OCI-LY3 (cell line): ENCODE data around the gene CHST8.

Experiments
- H2AFZ ChIP-seq: fragments of 200-600, 300-600 bp; shearing (Covaris generic); 2 replicates; pipeline ENCODE4 v1.6.0; 2014; ENCODE audit warnings: antibody characterized with exemption, low read depth, low read length
- H3K27ac ChIP-seq: fragments of 200-600, 300-600 bp; sonication (generic); 2 replicates; pipeline ENCODE4 v1.5.1; 2014; ENCODE audit warnings: mild to moderate bottlenecking, low read length, moderate library complexity, mixed read lengths
- H3K27me3 ChIP-seq: fragments of 200-600, 300-600 bp; sonication (generic); 2 replicates; pipeline ENCODE4 v1.6.1; 2014; ENCODE audit warnings: low read depth, low read length, mixed read lengths
- H3K36me3 ChIP-seq: fragments of 200-600, 300-600 bp; sonication (generic); replicated peaks from 2 replicates; pipeline ENCODE3; 2014; ENCODE audit warnings: low read depth, low read length, mixed read lengths
- H3K4me1 ChIP-seq: fragments of 300-600, 200-600 bp; sonication (generic); 2 replicates; pipeline ENCODE4 v1.6.1; 2014; ENCODE audit warnings: low read length, mixed read lengths
- H3K4me2 ChIP-seq: fragments of 200-600, 300-600 bp; sonication (generic); 2 replicates; pipeline ENCODE4 v1.6.1; 2014; ENCODE audit warnings: low read length, mixed read lengths
- H3K4me3 ChIP-seq: fragments of 300-600, 200-600 bp; sonication (generic); 2 replicates; pipeline ENCODE4 v1.5.1; 2014; ENCODE audit warnings: antibody characterized with exemption, mild to moderate bottlenecking, low read length, moderate library complexity
- H3K79me2 ChIP-seq: fragments of 300-600, 200-600 bp; shearing (Covaris generic); 2 replicates; pipeline ENCODE4 v1.6.1; 2014; ENCODE audit warnings: mild to moderate bottlenecking, low read length, mixed read lengths
- H3K9ac ChIP-seq: fragments of 300-600, 200-600 bp; shearing (Covaris generic); 2 replicates; pipeline ENCODE4 v1.6.0; 2014; ENCODE audit warnings: mild to moderate bottlenecking, low read length, moderate library complexity
- H3K9me3 ChIP-seq: fragments of 200-600, 300-600 bp; shearing (Covaris generic); 2 replicates; pipeline ENCODE4 v1.6.1; 2014; ENCODE audit warnings: low read length, mixed read lengths; ENCODE audit not compliant: insufficient read depth
- H4K20me1 ChIP-seq: fragments of 200-600, 300-600 bp; sonication (generic); 2 replicates; pipeline ENCODE4 v1.6.1; 2016; ENCODE audit warnings: low read length, mixed read lengths; ENCODE audit not compliant: insufficient read depth
- EZH2phosphoT487 ChIP-seq: fragments of 200-600 bp; shearing (Covaris generic); IDR thresholded peaks from 2 replicates; pipeline ENCODE4 v1.6.1; 2018; ENCODE audit warnings: antibody characterized with exemption, mixed run types, low read depth
- TF ChIP-seq, protein P1 (sequence below): fragments of 200-600, 300-600 bp; sonication (generic); IDR thresholded peaks from 2 replicates; pipeline ENCODE4 v1.5.1; 2014; ENCODE audit warnings: antibody characterized with exemption, low read length, low read depth

CHST8 gene

GRCh38 chr19:33664744-33665143, 43.0 kb downstream of the CHST8 start:
- Histone ChIP-seq H3K9me3 (no peaks in the 10 kb centered on the region), H3K4me1 (no peaks in the 10 kb centered on the region), H3K4me3 (no peak overlapping the region), H3K9ac (no peak overlapping the region), H3K27me3 (peaks cover 5% of the 10 kb centered on the region; the same call in 1 of the 2 replicates), H2AFZ (no peak overlapping the region), H3K36me3 (no peaks in the 10 kb centered on the region), H4K20me1 (no peaks in the 10 kb centered on the region), H3K27ac (no peak overlapping the region), H3K4me2 (no peak overlapping the region), H3K79me2 (no peaks in the 10 kb centered on the region)
- TF ChIP-seq, protein P1, sequence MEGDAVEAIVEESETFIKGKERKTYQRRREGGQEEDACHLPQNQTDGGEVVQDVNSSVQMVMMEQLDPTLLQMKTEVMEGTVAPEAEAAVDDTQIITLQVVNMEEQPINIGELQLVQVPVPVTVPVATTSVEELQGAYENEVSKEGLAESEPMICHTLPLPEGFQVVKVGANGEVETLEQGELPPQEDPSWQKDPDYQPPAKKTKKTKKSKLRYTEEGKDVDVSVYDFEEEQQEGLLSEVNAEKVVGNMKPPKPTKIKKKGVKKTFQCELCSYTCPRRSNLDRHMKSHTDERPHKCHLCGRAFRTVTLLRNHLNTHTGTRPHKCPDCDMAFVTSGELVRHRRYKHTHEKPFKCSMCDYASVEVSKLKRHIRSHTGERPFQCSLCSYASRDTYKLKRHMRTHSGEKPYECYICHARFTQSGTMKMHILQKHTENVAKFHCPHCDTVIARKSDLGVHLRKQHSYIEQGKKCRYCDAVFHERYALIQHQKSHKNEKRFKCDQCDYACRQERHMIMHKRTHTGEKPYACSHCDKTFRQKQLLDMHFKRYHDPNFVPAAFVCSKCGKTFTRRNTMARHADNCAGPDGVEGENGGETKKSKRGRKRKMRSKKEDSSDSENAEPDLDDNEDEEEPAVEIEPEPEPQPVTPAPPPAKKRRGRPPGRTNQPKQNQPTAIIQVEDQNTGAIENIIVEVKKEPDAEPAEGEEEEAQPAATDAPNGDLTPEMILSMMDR = no peak
- TF ChIP-seq EZH2phosphoT487 = no peak

- Histone ChIP-seq H4K20me1 (no peaks in the 10 kb centered on the region), H3K4me3 (no peak overlapping the region), H3K4me2 (no peak overlapping the region), H2AFZ (no peak overlapping the region), H3K27me3 (peaks cover 9% of the 10 kb centered on the region; the same call in 1 of the 2 replicates), H3K27ac (no peak overlapping the region), H3K79me2 (no peaks in the 10 kb centered on the region), H3K9ac (no peak overlapping the region), H3K9me3 (no peaks in the 10 kb centered on the region), H3K36me3 (no peaks in the 10 kb centered on the region), H3K4me1 (no peaks in the 10 kb centered on the region)
- TF ChIP-seq, protein P1 = no peak
- TF ChIP-seq EZH2phosphoT487 = no peak
Measured at GRCh38 chr19:33665776-33666595, 44.2 kb downstream of the CHST8 start.

GRCh38 chr19:33667141-33667650, 45.4 kb downstream of the CHST8 start:
- Histone ChIP-seq H3K4me3 (no peak overlapping the region), H4K20me1 (no peaks in the 10 kb centered on the region), H3K4me2 (no peak overlapping the region), H3K4me1 (no peaks in the 10 kb centered on the region), H3K9me3 (no peaks in the 10 kb centered on the region), H3K27me3 (peaks cover 9% of the 10 kb centered on the region; the same call in 1 of the 2 replicates), H3K9ac (no peak overlapping the region), H2AFZ (no peak overlapping the region), H3K27ac (no peak overlapping the region), H3K79me2 (no peaks in the 10 kb centered on the region), H3K36me3 (no peaks in the 10 kb centered on the region)
- TF ChIP-seq, protein P1 = no peak
- TF ChIP-seq EZH2phosphoT487 = no peak

GRCh38 chr19:33667881-33668280, 46.1 kb downstream of the CHST8 start:
- Histone ChIP-seq H4K20me1 (no peaks in the 10 kb centered on the region), H3K27me3 (peaks cover 9% of the 10 kb centered on the region; the same call in 1 of the 2 replicates)

More at GRCh38 chr19:33667881-33668280, 46.1 kb downstream of the CHST8 start:
- no peak for TF ChIP-seq EZH2phosphoT487
- Histone ChIP-seq H3K4me2 (no peak overlapping the region), H3K9me3 (no peaks in the 10 kb centered on the region), H2AFZ (no peak overlapping the region), H3K79me2 (no peaks in the 10 kb centered on the region), H3K27ac (no peak overlapping the region), H3K9ac (no peak overlapping the region), H3K36me3 (no peaks in the 10 kb centered on the region), H3K4me1 (no peaks in the 10 kb centered on the region), H3K4me3 (no peak overlapping the region)
